GM12892 (cell line): Measurements from ENCODE around the gene RHBDL2.

ENCODE experiments used
- POLR2A ChIP-seq: IDR thresholded peaks from 2 replicates; pipeline ENCODE4 v1.6.1; 2011; ENCODE audit warnings: low read depth, low read length, control low read depth
- POLR2AphosphoS5 ChIP-seq: IDR thresholded peaks from 2 replicates; pipeline ENCODE4 v1.6.1; 2011; ENCODE audit warnings: low read depth, low read length, control low read depth
- TAF1 ChIP-seq: IDR thresholded peaks from 2 replicates; pipeline ENCODE4 v1.6.1; 2011; ENCODE audit warnings: low read depth, mild to moderate bottlenecking, control low read depth, low read length, borderline replicate concordance

DNA sequence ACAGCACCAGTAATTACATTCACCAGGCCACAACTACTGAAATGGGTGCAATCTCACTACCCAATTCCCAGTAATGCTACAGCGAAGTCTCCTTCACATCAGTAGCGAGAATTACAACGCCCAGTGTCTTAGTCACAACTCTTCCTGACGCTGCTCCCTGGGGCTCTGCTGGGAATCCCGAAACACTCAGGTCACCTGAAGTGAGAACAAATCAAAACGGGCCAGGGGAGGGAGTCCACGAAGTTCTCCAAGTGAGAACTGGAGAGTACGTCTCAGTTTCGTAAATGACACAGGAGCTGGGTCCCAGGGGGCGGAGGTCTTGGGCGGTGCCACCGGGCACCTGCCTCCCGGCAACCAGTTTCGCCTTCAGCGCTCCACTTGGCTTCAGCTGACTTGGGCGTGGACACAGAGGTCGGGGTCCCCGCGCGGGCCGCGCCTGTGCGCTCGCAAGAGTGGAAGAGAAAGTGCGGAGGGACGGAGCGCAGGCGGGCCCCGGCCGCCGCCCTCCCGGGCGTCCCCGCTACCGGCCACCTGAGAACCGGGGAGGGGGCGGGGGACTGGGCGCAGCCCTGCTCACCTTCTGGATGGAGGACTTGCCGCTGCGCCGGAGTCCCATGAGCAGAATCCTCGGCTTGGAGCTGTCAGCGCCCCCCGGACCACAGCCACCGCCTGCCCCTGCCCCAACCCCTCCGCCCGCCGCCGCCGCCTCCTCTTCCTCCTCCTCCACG is 82.6 kb downstream of the RHBDL2 start:
- no peak for TF ChIP-seq POLR2AphosphoS5
- TF ChIP-seq POLR2A: no peak
- no peak for TF ChIP-seq TAF1
